Ectodermal cell (in vitro differentiated cells): ENCODE results near the gene XDH.

Source experiments
- H3K27ac ChIP-seq: 2 replicates; pipeline ENCODE4 v1.7.0; 2013; ENCODE audit warnings: mild to moderate bottlenecking, low read depth, low read length; ENCODE audit not compliant: insufficient read depth, poor library complexity, severe bottlenecking
- H3K27me3 ChIP-seq: 2 replicates; pipeline ENCODE4 v1.7.0; 2013; ENCODE audit warnings: mild to moderate bottlenecking, low read length; ENCODE audit not compliant: insufficient read depth, control insufficient read depth, poor library complexity, severe bottlenecking
- H3K36me3 ChIP-seq: one replicate; pipeline ENCODE4 v1.7.0; 2013; ENCODE audit warnings: low read length; ENCODE audit not compliant: control insufficient read depth, insufficient read depth
- H3K4me1 ChIP-seq: one replicate; pipeline ENCODE4 v1.7.0; 2013; ENCODE audit warnings: low read length; ENCODE audit not compliant: control insufficient read depth, insufficient read depth
- H3K4me3 ChIP-seq: 2 replicates; pipeline ENCODE4 v1.7.0; 2013; ENCODE audit warnings: low read depth, low read length, control low read depth; ENCODE audit not compliant: insufficient read depth
- H3K9me3 ChIP-seq: 2 replicates; pipeline ENCODE4 v1.7.0; 2013; ENCODE audit warnings: mild to moderate bottlenecking, low read length, moderate library complexity; ENCODE audit not compliant: control insufficient read depth
- WGBS, 2 experiments: methylation state at CpG; one replicate each; pipeline ENCODE4 v1.1.7; 2013; ENCODE audit warnings: missing lambda C conversion rate in 2 of 2; 5-methylcytosine and 5-hydroxymethylcytosine counted together

Gene XDH

DNA sequence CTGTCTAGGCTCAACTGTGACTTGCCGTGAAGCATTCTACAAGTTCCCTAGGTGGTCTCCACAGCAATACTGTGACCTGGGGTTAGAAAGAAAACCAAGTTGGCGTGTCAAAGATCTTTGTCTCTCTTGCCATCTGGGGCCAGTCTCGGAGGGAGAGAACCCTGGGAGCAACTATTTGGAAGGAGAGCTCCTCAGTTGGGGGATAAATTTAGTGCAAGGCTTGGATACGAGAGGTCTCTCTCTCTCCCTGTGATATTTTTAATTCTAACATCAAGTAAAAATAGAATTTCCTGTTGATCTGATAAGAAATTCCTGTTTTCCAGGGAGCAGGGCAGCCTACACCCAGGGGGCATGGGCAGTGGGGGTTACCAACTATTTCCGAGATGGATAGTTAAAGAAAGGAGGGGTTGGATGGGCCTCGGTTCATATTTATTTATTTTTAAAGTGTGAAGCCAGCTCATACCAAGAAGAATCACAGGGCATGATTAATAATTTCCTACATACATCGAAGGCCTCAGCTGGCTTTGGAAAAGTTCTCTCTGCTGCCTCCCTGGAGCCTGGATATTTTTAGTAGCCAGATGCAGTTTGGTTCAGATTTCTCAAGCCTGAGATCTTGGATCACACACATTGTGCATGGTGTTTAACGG, 117.8 kb downstream of the XDH start:
- no peaks in the 10 kb centered on the region for H3K36me3 ChIP-seq

DNA sequence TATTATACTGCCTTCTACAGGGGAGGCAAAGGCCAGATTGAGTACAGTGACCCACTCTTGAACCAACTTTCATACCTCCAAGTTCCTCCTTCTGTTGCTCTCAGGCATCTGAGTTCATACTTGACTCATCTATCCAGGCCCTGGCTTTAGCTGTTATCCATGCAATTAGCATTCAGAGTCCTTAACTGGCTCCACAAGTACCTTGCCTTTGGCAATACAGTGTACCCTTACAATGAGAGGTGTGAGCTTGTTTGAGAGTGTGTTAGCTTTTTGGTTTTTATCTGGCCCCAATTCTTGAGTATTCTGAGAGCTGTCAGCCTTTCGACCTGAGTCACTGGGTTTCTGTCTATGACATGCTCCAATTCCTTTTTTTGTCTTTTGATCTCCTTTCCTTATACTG, 120.3 kb downstream of the XDH start:
- no peak overlapping the region for H3K27ac ChIP-seq

More for the DNA sequence above, 117.8 kb downstream of the XDH start:
- Histone ChIP-seq H3K27ac (no peak overlapping the region), H3K4me3 (no peak overlapping the region), H3K4me1 (no peaks in the 10 kb centered on the region), H3K27me3 (no peaks in the 10 kb centered on the region), H3K9me3 (no peaks in the 10 kb centered on the region)
- 59 to 73% methylated on average over 6 to 7 of the region's 8 CpGs for WGBS, 2 experiments

DNA sequence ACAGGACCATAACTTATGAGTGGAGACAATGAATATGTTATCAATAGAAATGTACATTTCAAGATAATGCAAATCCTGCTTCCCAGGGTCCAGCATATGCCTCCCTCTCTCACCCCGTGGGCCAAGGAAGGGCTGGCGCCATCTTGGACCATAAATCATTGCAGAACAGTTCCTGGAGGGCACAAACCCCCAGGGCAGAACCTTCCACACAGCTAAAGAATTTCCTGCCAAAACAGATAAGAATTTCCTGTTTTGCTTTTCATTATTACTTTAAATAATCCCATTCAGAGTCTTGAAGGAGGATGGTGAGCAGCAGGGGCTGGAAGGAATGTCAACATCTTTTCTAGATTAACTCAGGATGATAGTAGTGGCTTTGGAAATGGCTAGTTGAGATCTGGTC, 126.9 kb downstream of the XDH start:
- WGBS, 2 experiments: 91 to 92% methylated on average over 2 of the region's 2 CpGs
- H3K4me1 ChIP-seq: no peaks in the 10 kb centered on the region

More for the DNA sequence above, 120.3 kb downstream of the XDH start:
- Histone ChIP-seq H3K9me3 (no peaks in the 10 kb centered on the region), H3K4me3 (no peak overlapping the region), H3K4me1 (no peaks in the 10 kb centered on the region), H3K27me3 (no peaks in the 10 kb centered on the region), H3K36me3 (no peaks in the 10 kb centered on the region)
- WGBS, 2 experiments: 90 to 92% methylated on average over 1 of the region's 1 CpG

DNA sequence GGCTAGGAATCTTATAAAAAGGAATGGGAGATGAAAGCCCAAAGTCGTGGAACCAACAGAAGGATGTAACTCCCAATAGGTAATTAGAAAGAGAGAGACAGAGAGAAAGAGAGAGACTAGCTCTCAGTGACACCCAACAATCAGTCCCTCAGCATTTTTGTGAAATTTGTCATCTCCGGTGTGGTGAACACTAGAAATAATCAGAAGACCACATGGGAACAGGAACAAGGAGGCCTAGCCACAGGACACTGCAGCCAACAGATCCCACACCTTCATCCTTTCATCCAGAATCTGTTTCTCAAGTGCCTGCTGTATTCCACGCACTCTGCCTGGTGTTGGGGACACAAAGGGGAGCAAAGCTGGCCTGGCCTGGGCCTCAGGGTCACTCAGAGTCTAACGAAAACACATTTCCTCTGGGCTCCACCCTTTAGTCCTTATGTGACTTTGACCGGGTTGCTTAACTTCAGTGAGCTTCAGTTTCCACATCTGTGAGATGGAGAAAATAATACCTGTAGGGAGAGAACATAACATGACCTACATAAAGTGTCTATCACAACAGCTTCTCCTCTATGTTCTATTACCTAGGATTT, 127.5 kb downstream of the XDH start:
- no peaks in the 10 kb centered on the region for H3K27me3 ChIP-seq
- no peaks in the 10 kb centered on the region for H3K36me3 ChIP-seq
- no peaks in the 10 kb centered on the region for H3K9me3 ChIP-seq
- no peak overlapping the region for H3K4me3 ChIP-seq
- H3K4me1 ChIP-seq: no peaks in the 10 kb centered on the region
- no peak overlapping the region for H3K27ac ChIP-seq
- 89 to 94% methylated on average over 5 of the region's 5 CpGs for WGBS, 2 experiments

More for the DNA sequence above, 126.9 kb downstream of the XDH start:
- Histone ChIP-seq H3K9me3 (no peaks in the 10 kb centered on the region), H3K27me3 (no peaks in the 10 kb centered on the region), H3K27ac (no peak overlapping the region), H3K36me3 (no peaks in the 10 kb centered on the region), H3K4me3 (no peak overlapping the region)

DNA sequence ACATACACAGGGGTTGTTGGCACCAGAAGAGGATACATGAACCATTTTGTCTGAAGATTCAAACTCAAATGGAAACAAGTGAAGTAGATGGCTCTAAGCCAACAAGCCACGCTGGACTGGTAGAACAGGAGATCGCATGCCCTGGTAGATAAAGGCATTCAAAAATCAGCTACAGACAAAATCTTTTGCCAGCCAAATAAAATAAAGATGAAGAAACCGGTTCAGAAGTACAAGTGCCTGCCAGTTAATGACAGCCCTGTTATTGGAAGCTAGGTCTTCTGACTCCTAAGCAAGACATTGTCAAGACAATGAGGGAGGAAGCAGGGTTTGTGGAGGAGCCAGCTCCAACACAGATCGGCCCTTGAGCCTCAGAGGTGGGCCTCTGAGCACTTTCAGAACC, 128.3 kb downstream of the XDH start:
- H3K9me3 ChIP-seq: no peaks in the 10 kb centered on the region
- WGBS, 2 experiments: 86 to 93% methylated on average over 4 of the region's 4 CpGs
- H3K36me3 ChIP-seq: no peaks in the 10 kb centered on the region
- no peak overlapping the region for H3K4me3 ChIP-seq
- H3K27ac ChIP-seq: no peak overlapping the region
- H3K27me3 ChIP-seq: no peaks in the 10 kb centered on the region
- no peaks in the 10 kb centered on the region for H3K4me1 ChIP-seq
